OCI-LY7 (cell line): ENCODE results near the gene CKM. TPM values are rescaled to one million over a fixed set of nuclear protein-coding genes. Genes with fewer than 3 reads are reported as not detected.

Experiments used
- BruUV-seq: library from RNA; stranded (reverse); fragments of 400-500 nt; replicated peaks from 2 replicates; lab custom pipeline; 2021; lab: Mats Ljungman, UMichigan
- CTCF ChIA-PET: fragments of 300-600 bp; sonication (Branson Sonifier 250); formaldehyde crosslinking; loops from one replicate; lab custom pipeline; 2022; ENCODE audit warnings: antibody characterized with exemption; ENCODE audit not compliant: unreplicated experiment; lab: Charles Lee
- POLR2A ChIA-PET: fragments of 300-600 bp; sonication (Branson Sonifier 250); formaldehyde crosslinking; loops from one replicate; lab custom pipeline; 2022; ENCODE audit warnings: antibody characterized with exemption; lab: Charles Lee
- DNase-seq: peaks from one replicate; pipeline ENCODE4 v3.0.0-alpha.2; 2015; ENCODE audit warnings: low spot score
- H2AFZ ChIP-seq: fragments of 200-600 bp; sonication (generic), shearing (Covaris generic); 2 replicates; pipeline ENCODE4 v1.6.1; 2014; ENCODE audit warnings: mild to moderate bottlenecking, antibody characterized with exemption, low read length, moderate library complexity
- H3K27ac ChIP-seq: fragments of 200-600 bp; sonication (generic); 2 replicates; pipeline ENCODE4 v1.5.1; 2014; ENCODE audit warnings: mixed run types, low read depth, mild to moderate bottlenecking, moderate library complexity, low read length, inconsistent platforms; ENCODE audit not compliant: poor library complexity, severe bottlenecking
- H3K36me3 ChIP-seq: fragments of 200-600 bp; sonication (generic); 2 replicates; pipeline ENCODE4 v1.6.1; 2014; ENCODE audit warnings: mild to moderate bottlenecking, antibody characterized with exemption, low read length, moderate library complexity, mixed read lengths; ENCODE audit not compliant: insufficient read depth
- H3K4me1 ChIP-seq: fragments of 200-600 bp; sonication (generic); 2 replicates; pipeline ENCODE4 v1.5.1; 2014; ENCODE audit warnings: mild to moderate bottlenecking, low read length; ENCODE audit not compliant: insufficient read depth, poor library complexity, severe bottlenecking
- H3K4me2 ChIP-seq: fragments of 200-600 bp; sonication (generic); 2 replicates; pipeline ENCODE4 v1.6.1; 2014; ENCODE audit warnings: mild to moderate bottlenecking, low read length
- H3K4me3 ChIP-seq: fragments of 200-600 bp; sonication (generic); 2 replicates; pipeline ENCODE4 v1.5.1; 2014; ENCODE audit warnings: mild to moderate bottlenecking, low read depth, low read length; ENCODE audit not compliant: poor library complexity, severe bottlenecking
- H3K79me2 ChIP-seq: fragments of 200-600 bp; sonication (generic); 2 replicates; pipeline ENCODE4 v1.6.1; 2016; ENCODE audit warnings: low read depth, mild to moderate bottlenecking, low read length, moderate library complexity, mixed read lengths; ENCODE audit not compliant: insufficient read depth
- H3K9me2 ChIP-seq: fragments of 200-600 bp; sonication (generic); 2 replicates; pipeline ENCODE4 v1.6.1; 2016; ENCODE audit warnings: mild to moderate bottlenecking, low read length, mixed read lengths; ENCODE audit not compliant: insufficient read depth
- H3K9me3 ChIP-seq: fragments of 200-600 bp; sonication (generic); 2 replicates; pipeline ENCODE4 v1.6.1; 2014; ENCODE audit warnings: mild to moderate bottlenecking, mixed run types, low read length, mixed read lengths
- H4K20me1 ChIP-seq: fragments of 200-600 bp; sonication (generic); 2 replicates; pipeline ENCODE4 v1.6.1; 2014; ENCODE audit warnings: mild to moderate bottlenecking, antibody characterized with exemption, low read length, moderate library complexity, mixed read lengths; ENCODE audit not compliant: insufficient read depth
- CTCF ChIP-seq: fragments of 200-600 bp; sonication (generic); conservative IDR thresholded peaks from 2 replicates; pipeline ENCODE4 v1.5.1; 2014; ENCODE audit warnings: mild to moderate bottlenecking, antibody characterized with exemption, low read length, moderate library complexity, mixed read lengths
- EZH2phosphoT487 ChIP-seq: fragments of 200-600 bp; sonication (generic); IDR thresholded peaks from 2 replicates; pipeline ENCODE4 v1.6.1; 2018; ENCODE audit warnings: low read depth, borderline replicate concordance, mild to moderate bottlenecking, mixed run types, antibody characterized with exemption, low read length, moderate library complexity, mixed read lengths
- intact Hi-C: fragments of 100-400 bp; cut with micrococcal nuclease; formaldehyde crosslinking; loops from one replicate; pipeline ENCODE4 v1.10.0; 2022; ENCODE audit not compliant: unreplicated experiment
- total RNA-seq, 2 experiments: library from RNA; depleted of rRNA in 1 of 2; stranded (reverse); fragments of >200 nt in 1 of 2; shearing (Covaris generic) in 1 of 2; gene quantifications; 2 replicates each; pipeline ENCODE4 v1.2.3, GENCODE V29; 2014 to 2022

Gene CKM
- total RNA-seq, 2 experiments from 2014 or later = not detected

GRCh38 chr19:45350477-45351058, 27.9 kb upstream of the CKM start:
- H3K4me3 ChIP-seq = no peak overlapping the region
- POLR2A ChIA-PET = no interaction called here
- CTCF ChIA-PET = no interaction called here
- H3K27ac ChIP-seq = no peak overlapping the region
- no peaks in the 10 kb centered on the region for H3K9me3 ChIP-seq
- intact Hi-C loops = no loop called here
- no peak overlapping the region for H3K4me2 ChIP-seq
- H3K4me1 ChIP-seq = no peaks in the 10 kb centered on the region
- H3K36me3 ChIP-seq = peaks cover 9% of the 10 kb centered on the region
- DNase-seq = no peak
- no peaks in the 10 kb centered on the region for H4K20me1 ChIP-seq
- TF ChIP-seq CTCF (no peak), EZH2phosphoT487 (no peak)
- no TSS peak for BruUV-seq
- no peaks in the 10 kb centered on the region for H3K9me2 ChIP-seq
- H2AFZ ChIP-seq = no peak overlapping the region
- H3K79me2 ChIP-seq = no peaks in the 10 kb centered on the region

- Histone ChIP-seq H3K9me2 (no peaks in the 10 kb centered on the region), H2AFZ (no peak overlapping the region), H3K27ac (no peak overlapping the region), H3K4me2 (no peak overlapping the region), H3K4me3 (no peak overlapping the region), H3K9me3 (no peaks in the 10 kb centered on the region), H3K36me3 (peaks cover 2% of the 10 kb centered on the region; the same call in 1 of the 2 replicates), H4K20me1 (no peaks in the 10 kb centered on the region), H3K4me1 (no peaks in the 10 kb centered on the region), H3K79me2 (no peaks in the 10 kb centered on the region)
- ChIA-PET POLR2A (no interaction called here), CTCF (no interaction called here)
- no peak for DNase-seq
- TF ChIP-seq EZH2phosphoT487 (no peak), CTCF (no peak)
- no TSS peak for BruUV-seq
- intact Hi-C loops = no loop called here
Measured at GRCh38 chr19:45349430-45349941, 26.8 kb upstream of the CKM start.

- POLR2A ChIA-PET = no interaction called here
Measured at GRCh38 chr19:45349126-45349415, 26.4 kb upstream of the CKM start.

More at GRCh38 chr19:45349126-45349415, 26.4 kb upstream of the CKM start:
- H3K4me3 ChIP-seq = no peak overlapping the region
- no peaks in the 10 kb centered on the region for H3K9me2 ChIP-seq
- H3K27ac ChIP-seq = no peak overlapping the region
- no peaks in the 10 kb centered on the region for H4K20me1 ChIP-seq
- no peak for DNase-seq
- no peak overlapping the region for H2AFZ ChIP-seq
- no peak overlapping the region for H3K4me2 ChIP-seq
- no peaks in the 10 kb centered on the region for H3K4me1 ChIP-seq
- intact Hi-C loops = no loop called here
- TF ChIP-seq CTCF (no peak), EZH2phosphoT487 (no peak)
- H3K79me2 ChIP-seq = no peaks in the 10 kb centered on the region
- H3K36me3 ChIP-seq = no peaks in the 10 kb centered on the region
- no peaks in the 10 kb centered on the region for H3K9me3 ChIP-seq
- no TSS peak for BruUV-seq
- CTCF ChIA-PET = no interaction called here
